HG03108 (cell line): ENCODE data around the gene CAPN14.

Source experiments
- ATAC-seq: cut with Tn5 transposase; IDR thresholded peaks from one replicate; pipeline ENCODE4 v1.9.1; 2021; ENCODE audit warnings: moderate library complexity; ENCODE audit not compliant: unreplicated experiment

CAPN14 gene

DNA sequence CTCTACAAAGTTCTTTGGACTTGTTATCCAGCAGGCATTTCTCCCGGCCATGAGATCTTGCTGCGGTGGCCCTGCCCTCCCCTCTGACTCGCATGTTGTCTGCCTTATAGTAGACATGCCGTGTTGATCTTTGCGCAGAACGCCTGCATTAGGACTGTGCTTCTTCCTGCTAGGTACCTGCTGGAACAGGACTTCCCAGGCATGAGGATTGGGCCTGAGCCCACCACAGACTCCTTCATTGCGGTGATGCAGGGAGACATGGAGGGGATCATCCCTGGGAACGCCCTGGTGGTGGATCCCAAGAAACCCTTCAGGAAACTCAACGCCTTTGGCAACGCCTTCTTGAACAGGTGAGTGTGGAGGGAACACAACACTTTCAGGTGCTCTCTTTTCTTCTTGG, 26.8 kb upstream of the CAPN14 start:
- no peak for ATAC-seq

DNA sequence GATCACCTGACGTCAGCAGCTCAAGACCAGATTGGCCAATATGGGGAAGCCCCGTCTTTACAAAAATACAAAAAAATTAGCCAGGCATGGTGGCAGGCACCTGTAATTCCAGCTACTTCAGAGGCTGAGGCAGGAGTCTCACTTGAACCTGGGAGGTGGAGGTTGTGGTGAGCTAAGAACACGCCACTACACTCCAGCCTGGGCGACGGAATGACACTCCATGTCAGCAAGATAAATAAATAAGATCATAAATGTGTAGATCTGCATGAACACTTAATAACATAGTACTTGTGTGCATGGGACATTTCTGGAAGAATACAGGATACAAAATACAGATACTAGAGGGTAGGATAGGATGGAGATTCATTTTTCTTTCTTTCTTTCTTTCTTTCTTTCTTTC, 25.7 kb upstream of the CAPN14 start:
- ATAC-seq: no peak

DNA sequence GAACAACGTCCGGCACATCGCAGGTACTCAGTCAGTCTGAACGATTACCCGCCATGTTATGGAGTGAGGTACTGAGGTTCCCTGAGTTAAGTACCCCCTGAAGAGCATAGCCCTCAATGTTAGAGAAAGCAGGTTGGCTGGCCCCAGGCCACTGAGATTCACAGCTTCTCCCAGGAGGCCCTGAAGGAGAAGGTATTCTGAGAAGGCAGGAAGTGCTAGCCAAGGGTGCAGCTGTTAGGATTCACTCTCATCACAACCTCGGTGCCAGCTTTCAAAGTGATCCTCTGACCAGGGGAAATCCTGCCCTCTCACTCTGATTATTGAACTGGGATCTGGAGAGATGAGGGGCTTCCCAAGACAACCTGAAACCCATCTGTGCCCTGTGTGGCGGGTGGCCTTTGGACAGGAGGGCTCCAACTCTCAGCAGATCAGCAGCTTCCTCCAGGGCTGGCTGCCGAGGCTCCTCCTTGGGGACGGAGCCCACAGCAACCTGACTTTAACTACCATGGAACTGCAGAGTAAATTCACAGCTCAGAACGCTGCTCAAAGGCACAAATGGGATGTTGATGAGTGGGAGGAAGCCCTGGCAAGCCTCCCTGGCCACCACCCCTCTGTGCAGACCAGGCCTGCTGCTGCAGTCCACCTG, 24.4 kb upstream of the CAPN14 start:
- ATAC-seq: no peak

GRCh38 chr2:31240381-31241365, 23.4 kb upstream of the CAPN14 start:
- ATAC-seq: no peak

DNA sequence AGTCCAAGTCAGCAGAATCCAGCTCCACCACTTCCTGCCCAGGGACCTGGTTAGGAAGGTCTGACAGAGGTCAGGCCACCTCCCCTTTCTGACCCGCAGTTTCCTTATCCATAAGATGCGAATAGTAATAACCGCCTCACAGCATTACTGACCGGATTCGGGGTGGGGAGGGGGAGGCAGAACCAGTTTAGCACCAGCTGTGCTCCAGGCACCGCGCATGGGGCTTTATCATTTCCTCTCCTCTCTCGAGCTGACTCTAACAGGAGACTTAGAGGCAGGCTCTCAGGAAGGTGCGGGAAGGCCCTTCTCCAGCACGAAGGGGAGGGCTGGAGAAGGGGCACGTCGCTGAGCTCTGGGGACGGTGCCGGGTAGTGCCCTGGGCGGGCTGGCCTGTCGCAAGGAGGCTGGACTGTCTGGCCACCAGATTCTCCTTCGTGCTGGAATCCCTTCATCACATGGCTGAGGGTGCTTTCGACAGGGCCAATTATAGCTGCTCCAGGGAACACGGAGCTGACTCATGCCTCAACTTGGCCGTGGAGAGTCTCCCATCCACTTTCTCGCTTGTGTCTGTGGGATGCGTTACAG, 22.4 kb upstream of the CAPN14 start:
- ATAC-seq: no peak

- no peak for ATAC-seq
Measured at GRCh38 chr2:31238906-31239592, 21.7 kb upstream of the CAPN14 start.

GRCh38 chr2:31238126-31238905, 21.0 kb upstream of the CAPN14 start:
- no peak for ATAC-seq

DNA sequence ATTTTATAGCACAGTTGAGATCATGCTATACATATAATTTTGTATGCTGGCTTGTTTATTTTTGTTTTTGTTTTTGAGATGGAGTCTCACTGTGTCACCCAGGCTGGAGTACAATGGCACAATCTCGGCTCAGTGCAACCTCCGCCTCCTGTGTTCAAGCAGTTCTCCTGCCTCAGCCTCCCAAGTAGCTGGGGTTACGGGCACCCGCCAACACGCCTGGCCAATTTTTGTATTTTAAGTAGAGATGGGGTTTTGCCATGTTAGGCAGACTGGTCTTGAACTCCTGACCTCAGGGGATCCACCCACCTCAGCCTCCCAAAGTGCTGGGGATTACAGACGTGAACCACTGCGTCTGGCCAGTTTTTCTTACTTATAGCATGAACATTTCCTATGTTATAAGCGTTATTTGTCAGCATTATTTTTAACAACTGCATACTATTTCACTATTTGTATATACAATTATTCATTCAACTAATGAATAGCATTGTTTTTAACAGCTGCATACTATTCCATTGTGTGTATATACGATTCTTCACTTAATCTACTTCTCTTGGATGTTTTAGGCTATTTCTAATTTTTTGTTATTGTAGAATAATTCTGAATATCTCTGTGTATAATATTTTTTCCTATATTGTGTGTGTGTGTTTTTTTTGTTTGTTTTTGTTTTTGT, 20.2 kb upstream of the CAPN14 start:
- ATAC-seq: no peak

DNA sequence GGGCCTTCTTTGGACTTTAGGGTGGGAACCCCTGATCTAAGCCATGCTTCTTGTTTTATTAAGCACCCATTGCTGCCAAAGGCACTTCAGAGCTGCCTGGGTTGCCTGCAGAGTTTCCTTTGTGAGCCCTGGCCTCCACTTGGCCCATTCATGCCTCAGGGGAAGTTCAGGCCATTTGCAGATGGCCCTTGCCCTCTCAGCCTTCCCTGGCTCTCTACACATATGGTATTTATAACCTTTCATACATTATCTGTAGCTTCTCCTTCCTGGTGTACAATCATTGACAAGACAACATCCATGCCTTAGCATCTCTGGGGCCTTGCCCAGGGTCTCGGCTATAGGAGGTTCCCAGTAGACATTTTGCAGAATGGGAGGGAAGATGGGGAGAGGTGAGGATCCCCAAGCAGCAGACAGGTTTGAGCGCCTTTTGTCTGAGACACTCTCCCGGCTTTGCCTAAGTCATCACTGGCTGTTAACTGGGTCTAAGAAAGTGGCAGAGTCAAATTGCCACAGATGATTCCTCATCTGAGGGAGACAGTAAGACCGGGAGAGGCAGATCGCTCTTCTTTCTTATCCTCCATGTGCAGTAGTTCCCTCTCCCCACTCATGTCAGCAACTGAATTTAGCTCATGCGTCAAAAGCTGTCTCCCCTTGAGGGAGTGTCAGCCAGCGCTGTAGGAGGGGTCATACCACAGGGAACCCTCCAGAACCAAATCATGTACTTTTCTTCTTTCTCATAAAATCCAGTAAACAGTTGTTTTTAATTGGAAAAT, 19.3 kb upstream of the CAPN14 start:
- ATAC-seq: no peak

DNA sequence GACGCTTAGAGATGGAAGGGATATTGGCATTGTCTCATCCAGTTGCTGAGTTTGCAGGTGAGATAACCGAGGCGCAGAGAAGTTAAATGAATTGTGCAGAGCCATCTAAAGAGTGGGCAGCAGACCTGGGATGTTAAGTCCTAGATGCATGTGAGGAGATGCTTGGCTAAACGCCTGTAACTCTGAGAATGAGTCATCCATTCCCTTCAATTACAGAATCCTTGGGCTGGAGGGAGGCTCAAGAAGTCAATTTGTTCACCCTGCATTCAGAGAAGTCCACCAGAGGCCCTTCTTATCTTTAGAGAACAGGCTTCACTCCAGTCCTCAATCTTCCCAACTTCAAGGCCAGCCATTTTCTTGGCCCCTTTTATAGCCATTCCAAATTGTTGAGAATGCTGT, 18.2 kb upstream of the CAPN14 start:
- ATAC-seq: no peak

GRCh38 chr2:31234683-31235503, 17.6 kb upstream of the CAPN14 start:
- ATAC-seq: no peak

GRCh38 chr2:31233741-31234682, 16.7 kb upstream of the CAPN14 start, which contains the start of gene EHD3:
TSS of gene EHD3 (plus strand) at chr2:31234152. CDS start at chr2:31234622, 470 bp downstream.
- ATAC-seq: peak; percentile 97

GRCh38 chr2:31233231-31233630, 15.9 kb upstream of the CAPN14 start:
- no peak for ATAC-seq

- ATAC-seq: no peak
Measured at GRCh38 chr2:31232586-31232985, 15.3 kb upstream of the CAPN14 start.

GRCh38 chr2:31231571-31232302, 14.4 kb upstream of the CAPN14 start:
- no peak for ATAC-seq

GRCh38 chr2:31230751-31231150, 13.4 kb upstream of the CAPN14 start:
- ATAC-seq: no peak
